Fibroblast of lung (primary cell): ENCODE measurements around the gene GP1BB. TPM values are rescaled to one million over a fixed set of nuclear protein-coding genes. Genes with fewer than 3 reads are reported as not detected.

Source experiments
- DNase-seq, 2 donors: peaks; one replicate each; pipeline versions ENCODE4 v3.0.0 to v3.0.0-alpha.2; 2010; ENCODE audit warnings: low read depth in 2 of 2
- H2AFZ ChIP-seq: 2 replicates; pipeline ENCODE4 v1.5.1; 2012; ENCODE audit warnings: low read length, control low read depth, inconsistent platforms
- H3K27ac ChIP-seq: 2 replicates; pipeline ENCODE4 v1.5.1; 2011; ENCODE audit warnings: low read length, control low read depth; ENCODE audit not compliant: insufficient read depth
- H3K27me3 ChIP-seq: 2 replicates; pipeline ENCODE4 v1.5.1; 2011; ENCODE audit warnings: mild to moderate bottlenecking, low read length; ENCODE audit not compliant: control insufficient read depth, insufficient read depth
- H3K36me3 ChIP-seq: 2 replicates; pipeline ENCODE4 v1.5.1; 2011; ENCODE audit warnings: low read length; ENCODE audit not compliant: control insufficient read depth, insufficient read depth
- H3K4me1 ChIP-seq: 2 replicates; pipeline ENCODE4 v1.5.1; 2011; ENCODE audit warnings: low read length; ENCODE audit not compliant: control insufficient read depth, insufficient read depth; ENCODE audit errors: extremely low read depth
- H3K4me2 ChIP-seq: 2 replicates; pipeline ENCODE4 v1.5.1; 2011; ENCODE audit warnings: low read length, control low read depth; ENCODE audit not compliant: insufficient read depth; ENCODE audit errors: extremely low read depth
- H3K4me3 ChIP-seq, 4 experiments: fragments of 200-600 bp in 1 of 4; sonication (generic) in 1 of 4; replicated peaks in 1 of 4; 2 replicates each; pipeline ENCODE4 v1.5.1; 2011 to 2016; ENCODE audit warnings: low read length in 4 of 4, low read depth in 3 of 4, mild to moderate bottlenecking in 3 of 4, control low read depth in 2 of 4, inconsistent platforms in 1 of 4, mixed read lengths in 1 of 4; ENCODE audit not compliant: insufficient read depth in 1 of 4; ENCODE audit errors: control extremely low read depth in 1 of 4
- H3K79me2 ChIP-seq: 2 replicates; pipeline ENCODE4 v1.5.1; 2012; ENCODE audit warnings: mild to moderate bottlenecking, low read length, inconsistent platforms; ENCODE audit not compliant: control insufficient read depth, insufficient read depth
- H3K9ac ChIP-seq: 2 replicates; pipeline ENCODE4 v1.5.1; 2011; ENCODE audit warnings: mild to moderate bottlenecking, low read length, control low read depth; ENCODE audit not compliant: insufficient read depth
- H3K9me3 ChIP-seq: 2 replicates; pipeline ENCODE4 v1.5.1; 2012; ENCODE audit warnings: low read depth, low read length; ENCODE audit not compliant: control insufficient read depth, insufficient read depth
- H4K20me1 ChIP-seq: 2 replicates; pipeline ENCODE4 v1.5.1; 2011; ENCODE audit warnings: low read length; ENCODE audit not compliant: control insufficient read depth, insufficient read depth; ENCODE audit errors: extremely low read depth
- CTCF ChIP-seq, 2 donors: IDR thresholded peaks in 1 of 2; conservative IDR thresholded peaks in 1 of 2; 1 replicate in 1 of 2; 2 replicates in 1 of 2; pipeline ENCODE4 v1.5.1; 2011 to 2012; ENCODE audit warnings: low read length in 2 of 2, control low read depth in 1 of 2, inconsistent platforms in 1 of 2, low read depth in 1 of 2, mild to moderate bottlenecking in 1 of 2
- EZH2 ChIP-seq: IDR thresholded peaks from 2 replicates; pipeline ENCODE4 v1.5.1; 2012; ENCODE audit warnings: low read length, control low read depth, mild to moderate bottlenecking; ENCODE audit errors: missing control alignments
- polyA plus RNA-seq, 2 donors: library from polyadenylated mRNA; depleted of rRNA in 1 of 2; stranded (reverse) in 1 of 2; unstranded in 1 of 2; fragments of >200 nt; gene quantifications; 2 replicates each; pipeline ENCODE4 v1.2.1, GENCODE V29; 2011 to 2012; ENCODE audit warnings: missing spikeins in 1 of 2
- total RNA-seq: library from RNA; depleted of rRNA; stranded (reverse); fragments of >200 nt; gene quantifications from 2 replicates; pipeline ENCODE4 v1.2.1, GENCODE V29; 2014

The GP1BB gene
- total and polyA plus RNA-seq, 2 donors (not counting 1 experiment from before 2014, with no cell fraction given) = 0.50 to 1.8 TPM

- Histone ChIP-seq H3K36me3 (no peaks in the 10 kb centered on the region), H3K27ac (no peak overlapping the region), H3K4me3 (no peak overlapping the region), H2AFZ (no peak overlapping the region), H3K9me3 (no peaks in the 10 kb centered on the region), H3K79me2 (no peaks in the 10 kb centered on the region), H3K4me2 (no peak overlapping the region), H3K9ac (no peak overlapping the region), H3K27me3 (no peaks in the 10 kb centered on the region), H4K20me1 (no peaks in the 10 kb centered on the region), H3K4me1 (no peaks in the 10 kb centered on the region)
- no peak for TF ChIP-seq EZH2
- no peak for TF ChIP-seq CTCF (conservative IDR thresholded peaks at IDR 0.05 in 1 of 2, IDR thresholded peaks at IDR 0.05 in 1 of 2; ENCODE audit: low read depth in 1 of 2, low read length in 2 of 2)
- DNase-seq = no peak
These were observed 4.2 kb downstream of the GP1BB start for GRCh38 chr22:19727310-19728150.

- H3K27me3 ChIP-seq = no peaks in the 10 kb centered on the region
- H2AFZ ChIP-seq = no peak overlapping the region
- no peaks in the 10 kb centered on the region for H3K79me2 ChIP-seq
- no peak overlapping the region for H3K4me2 ChIP-seq
- no peaks in the 10 kb centered on the region for H3K36me3 ChIP-seq
- H3K4me1 ChIP-seq = no peaks in the 10 kb centered on the region
- DNase-seq = no peak
- no peaks in the 10 kb centered on the region for H3K9me3 ChIP-seq
- TF ChIP-seq CTCF (conservative IDR thresholded peaks at IDR 0.05 in 1 of 2, IDR thresholded peaks at IDR 0.05 in 1 of 2; ENCODE audit: low read depth in 1 of 2, low read length in 2 of 2) (no peak), EZH2 (no peak)
- H4K20me1 ChIP-seq = no peaks in the 10 kb centered on the region
- no peak overlapping the region for H3K9ac ChIP-seq
- no peak overlapping the region for H3K4me3 ChIP-seq
- H3K27ac ChIP-seq = no peak overlapping the region
These were observed 4.9 kb downstream of the GP1BB start for GRCh38 chr22:19728271-19728670.

GRCh38 chr22:19728836-19729235 is 5.5 kb downstream of the GP1BB start:
- no peaks in the 10 kb centered on the region for H3K36me3 ChIP-seq
- TF ChIP-seq CTCF (conservative IDR thresholded peaks at IDR 0.05 in 1 of 2, IDR thresholded peaks at IDR 0.05 in 1 of 2; ENCODE audit: low read depth in 1 of 2, low read length in 2 of 2) = no peak
- TF ChIP-seq EZH2 = no peak
- H3K4me2 ChIP-seq = no peak overlapping the region
- H4K20me1 ChIP-seq = no peaks in the 10 kb centered on the region
- H3K4me1 ChIP-seq = no peaks in the 10 kb centered on the region
- no peaks in the 10 kb centered on the region for H3K27me3 ChIP-seq
- H3K27ac ChIP-seq = no peak overlapping the region
- H3K79me2 ChIP-seq = no peaks in the 10 kb centered on the region
- H3K9me3 ChIP-seq = no peaks in the 10 kb centered on the region
- H3K9ac ChIP-seq = no peak overlapping the region
- no peak overlapping the region for H2AFZ ChIP-seq
- DNase-seq = no peak
- H3K4me3 ChIP-seq = no peak overlapping the region
